HCT116 (cell line): ENCODE results near the gene DDX47. TPM values are rescaled to one million over a fixed set of nuclear protein-coding genes. Genes with fewer than 3 reads are reported as not detected.
A peak's percentile ranks its signal among the peaks of the same experiment; 100 is the strongest.

Source experiments
- ATAC-seq: fragments of 200-7000 bp; cut with Tn5 transposase; 2 replicates; pipeline ENCODE4 v1.9.1; 2020; ENCODE audit warnings: mild to moderate bottlenecking, moderate library complexity
- BruUV-seq: library from RNA; stranded (reverse); fragments of 400-500 nt; replicated peaks from 2 replicates; lab custom pipeline; 2021; lab: Mats Ljungman, UMichigan
- CTCF ChIA-PET: fragments of 300-600 bp; sonication (Branson Sonifier 250); formaldehyde crosslinking; loops from one replicate; lab custom pipeline; 2021; ENCODE audit warnings: antibody characterized with exemption; lab: Charles Lee
- POLR2A ChIA-PET: fragments of 300-600, 350-600 bp; sonication (Branson Sonifier 250); formaldehyde crosslinking; loops from one replicate; lab custom pipeline; 2021; ENCODE audit warnings: antibody characterized with exemption; lab: Charles Lee
- RAD21 ChIA-PET, 2 experiments: fragments of 300-600 bp; sonication (Branson Sonifier 250); formaldehyde crosslinking; loops; one replicate each; lab custom pipeline; 2023; ENCODE audit warnings: low total read pairs in 2 of 2; ENCODE audit not compliant: uncharacterized antibody in 2 of 2, unreplicated experiment in 2 of 2, low non-redundant PET in 1 of 2; lab: Charles Lee
- DNase-seq: peaks from one replicate; pipeline ENCODE4 v3.0.0-alpha.2; 2010; ENCODE audit warnings: low read depth, low spot score
- H2AFZ ChIP-seq: fragments of 200-600 bp; shearing (Covaris generic), sonication (generic); 2 replicates; pipeline ENCODE4 v1.6.1; 2017; ENCODE audit warnings: low read depth, mixed run types, mixed read lengths, antibody characterized with exemption, low read length; ENCODE audit not compliant: poor library complexity, severe bottlenecking
- H3K27ac ChIP-seq: 2 replicates; pipeline ENCODE4 v1.5.1; 2012; ENCODE audit warnings: low read depth, low read length
- H3K27me3 ChIP-seq: fragments of 200-600 bp; sonication (generic); 2 replicates; pipeline ENCODE4 v1.6.1; 2016; ENCODE audit warnings: mixed run types, low read length, mixed read lengths; ENCODE audit not compliant: insufficient read depth
- H3K36me3 ChIP-seq, 2 experiments: fragments of 200-500 bp in 1 of 2; fragments of 200-600 bp in 1 of 2; sonication (Bioruptor generic) in 1 of 2; sonication (generic) in 1 of 2; 2 replicates each; pipeline versions ENCODE4 v1.5.1 to v1.6.1; 2014 to 2016; ENCODE audit warnings: low read length in 2 of 2, inconsistent platforms in 1 of 2, mixed read lengths in 1 of 2, mixed run types in 1 of 2; ENCODE audit not compliant: insufficient read depth in 2 of 2, control insufficient read depth in 1 of 2
- H3K4me1 ChIP-seq, 2 experiments: fragments of 200-600 bp in 1 of 2; sonication (generic) in 1 of 2; 2 replicates each; pipeline versions ENCODE4 v1.5.1 to v1.6.1; 2012 to 2017; ENCODE audit warnings: low read length in 2 of 2, inconsistent platforms in 1 of 2, mild to moderate bottlenecking in 1 of 2, mixed read lengths in 1 of 2, mixed run types in 1 of 2, moderate library complexity in 1 of 2; ENCODE audit not compliant: insufficient read depth in 2 of 2, control insufficient read depth in 1 of 2
- H3K4me2 ChIP-seq: fragments of 200-600 bp; sonication (generic); 2 replicates; pipeline ENCODE4 v1.6.1; 2017; ENCODE audit warnings: mixed run types, low read length, mixed read lengths
- H3K4me3 ChIP-seq, 2 experiments: fragments of 200-600 bp in 1 of 2; sonication (generic) in 1 of 2; replicated peaks in 1 of 2; 2 replicates each; pipeline ENCODE4 v1.5.1; 2011 to 2016; ENCODE audit warnings: low read length in 2 of 2, control low read depth in 1 of 2, low read depth in 1 of 2, mild to moderate bottlenecking in 1 of 2, mixed read lengths in 1 of 2, mixed run types in 1 of 2
- H3K79me2 ChIP-seq: fragments of 200-600 bp; sonication (generic); 2 replicates; pipeline ENCODE4 v1.6.1; 2017; ENCODE audit warnings: mild to moderate bottlenecking, mixed run types, low read length, moderate library complexity, mixed read lengths; ENCODE audit not compliant: insufficient read depth
- H3K9ac ChIP-seq: fragments of 200-600 bp; sonication (generic); 2 replicates; pipeline ENCODE4 v1.6.1; 2016; ENCODE audit warnings: low read length, mixed read lengths
- H3K9me2 ChIP-seq: fragments of 200-600 bp; sonication (generic), shearing (Covaris generic); 2 replicates; pipeline ENCODE4 v1.6.1; 2017; ENCODE audit warnings: mixed run types, mild to moderate bottlenecking, moderate library complexity; ENCODE audit not compliant: insufficient read depth
- H3K9me3 ChIP-seq, 2 experiments: fragments of 200-500 bp in 1 of 2; fragments of 200-600 bp in 1 of 2; sonication (Bioruptor generic) in 1 of 2; sonication (generic) in 1 of 2; 2 replicates each; pipeline ENCODE4 v1.6.1; 2014 to 2017; ENCODE audit warnings: low read length in 2 of 2, mixed read lengths in 2 of 2, inconsistent platforms in 1 of 2, low read depth in 1 of 2, mild to moderate bottlenecking in 1 of 2, mixed run types in 1 of 2, moderate library complexity in 1 of 2; ENCODE audit not compliant: control insufficient read depth in 1 of 2, insufficient read depth in 1 of 2
- H4K20me1 ChIP-seq: fragments of 200-600 bp; sonication (generic), shearing (Covaris generic); 2 replicates; pipeline ENCODE4 v1.6.1; 2017; ENCODE audit warnings: mixed run types, mild to moderate bottlenecking, moderate library complexity; ENCODE audit not compliant: insufficient read depth
- EZH2 ChIP-seq: fragments of 200-600 bp; sonication (generic); IDR thresholded peaks from 2 replicates; pipeline ENCODE4 v1.6.1; 2017; ENCODE audit warnings: antibody characterized with exemption, mixed run types
- FOSL1 ChIP-seq: IDR thresholded peaks from 2 replicates; pipeline ENCODE4 v1.6.1; 2012; ENCODE audit warnings: low read depth
- JUND ChIP-seq: IDR thresholded peaks from 2 replicates; pipeline ENCODE4 v1.6.1; 2012
- SP1 ChIP-seq: IDR thresholded peaks from 2 replicates; pipeline ENCODE4 v1.6.1; 2012; ENCODE audit warnings: low read depth
- SRF ChIP-seq: IDR thresholded peaks from 2 replicates; pipeline ENCODE4 v1.6.1; 2012; ENCODE audit warnings: low read depth
- TCF7L2 ChIP-seq: IDR thresholded peaks from 2 replicates; pipeline ENCODE4 v1.7.0; 2011; ENCODE audit warnings: borderline replicate concordance, inconsistent platforms; ENCODE audit not compliant: insufficient read depth, insufficient read length; ENCODE audit errors: extremely low read depth
- intact Hi-C: fragments of 100-400 bp; cut with micrococcal nuclease; formaldehyde crosslinking; loops from 2 replicates; pipeline ENCODE4 v1.10.0; 2022
- total RNA-seq: library from RNA; stranded (reverse); gene quantifications from one replicate; pipeline ENCODE4 v1.2.1, GENCODE V29; 2021; ENCODE audit not compliant: unreplicated experiment
- TF ChIP-seq, protein P1 (sequence below): IDR thresholded peaks from 2 replicates; pipeline ENCODE4 v1.6.1; 2011; ENCODE audit warnings: mild to moderate bottlenecking, low read length, moderate library complexity; ENCODE audit not compliant: insufficient replicate concordance; ENCODE audit errors: extremely low read depth
- TF ChIP-seq, protein P2 (sequence below), 3 experiments: fragments of 200-600 bp in 1 of 3; sonication (generic) in 1 of 3; IDR thresholded peaks in 2 of 3; conservative IDR thresholded peaks in 1 of 3; 2 replicates each; pipeline ENCODE4 v1.5.1; 2012 to 2017; ENCODE audit warnings: low read depth in 2 of 3, low read length in 2 of 3, antibody characterized with exemption in 1 of 3, borderline replicate concordance in 1 of 3, control low read depth in 1 of 3, mild to moderate bottlenecking in 1 of 3, mixed read lengths in 1 of 3, mixed run types in 1 of 3, moderate library complexity in 1 of 3; ENCODE audit not compliant: insufficient read depth in 1 of 3
- TF ChIP-seq, protein P3 (sequence below): IDR thresholded peaks from 2 replicates; pipeline ENCODE4 v1.6.1; 2012; ENCODE audit warnings: low read depth

The DDX47 gene
- total RNA-seq, 1 experiment from 2014 or later, result 103 TPM

DNA sequence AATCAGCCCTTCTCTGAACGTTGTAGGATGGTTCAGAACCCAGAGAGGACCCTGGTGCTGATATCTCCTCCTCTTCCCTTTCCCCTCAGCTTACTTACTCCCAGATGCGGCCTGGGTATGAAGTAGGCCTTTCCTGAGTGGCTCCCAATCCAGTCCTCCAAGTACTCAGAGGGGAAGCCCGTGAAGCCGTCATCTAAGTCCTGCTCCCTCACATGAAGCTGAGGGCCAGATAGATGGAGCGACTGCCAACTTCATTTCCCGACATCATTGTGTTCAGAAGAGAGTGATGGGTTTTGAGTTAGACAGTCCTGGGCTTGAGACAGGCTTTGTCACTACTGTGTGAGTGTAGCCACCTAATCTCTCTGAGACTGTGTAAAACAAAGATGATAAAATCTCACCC, 25.0 kb upstream of the DDX47 start:
- ChIA-PET POLR2A (no interaction called here), RAD21 (no interaction called here), CTCF (no interaction called here)
- H3K4me2 ChIP-seq, result peak overlapping the region; percentile 38; the same call in 1 of the 2 replicates
- no peaks in the 10 kb centered on the region for H4K20me1 ChIP-seq
- ATAC-seq (peak; percentile 9; the same call in 1 of the 2 replicates), DNase-seq (no peak)
- no peak overlapping the region for H2AFZ ChIP-seq
- BruUV-seq, result no TSS peak
- intact Hi-C loops, result loop anchor here (5.0 kb wide), 1 partner anchor 104 kb away; the partner anchor contains the start of gene GPRC5A
- peak overlapping the region; percentile 33 for H3K9ac ChIP-seq
- no peaks in the 10 kb centered on the region for H3K79me2 ChIP-seq
- no peak overlapping the region for H3K4me3 ChIP-seq
- H3K4me1 ChIP-seq, result peaks cover 6 to 48% of the 10 kb centered on the region in 2 experiments; a peak in 3 of 4 replicates
- no peaks in the 10 kb centered on the region for H3K9me3 ChIP-seq
- TF ChIP-seq FOSL1 (no peak), JUND (no peak), EZH2 (no peak), SRF (no peak), SP1 (no peak), TCF7L2 (no peak)
- TF ChIP-seq, protein P1, sequence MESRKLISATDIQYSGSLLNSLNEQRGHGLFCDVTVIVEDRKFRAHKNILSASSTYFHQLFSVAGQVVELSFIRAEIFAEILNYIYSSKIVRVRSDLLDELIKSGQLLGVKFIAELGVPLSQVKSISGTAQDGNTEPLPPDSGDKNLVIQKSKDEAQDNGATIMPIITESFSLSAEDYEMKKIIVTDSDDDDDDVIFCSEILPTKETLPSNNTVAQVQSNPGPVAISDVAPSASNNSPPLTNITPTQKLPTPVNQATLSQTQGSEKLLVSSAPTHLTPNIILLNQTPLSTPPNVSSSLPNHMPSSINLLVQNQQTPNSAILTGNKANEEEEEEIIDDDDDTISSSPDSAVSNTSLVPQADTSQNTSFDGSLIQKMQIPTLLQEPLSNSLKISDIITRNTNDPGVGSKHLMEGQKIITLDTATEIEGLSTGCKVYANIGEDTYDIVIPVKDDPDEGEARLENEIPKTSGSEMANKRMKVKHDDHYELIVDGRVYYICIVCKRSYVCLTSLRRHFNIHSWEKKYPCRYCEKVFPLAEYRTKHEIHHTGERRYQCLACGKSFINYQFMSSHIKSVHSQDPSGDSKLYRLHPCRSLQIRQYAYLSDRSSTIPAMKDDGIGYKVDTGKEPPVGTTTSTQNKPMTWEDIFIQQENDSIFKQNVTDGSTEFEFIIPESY, result no peak
- TF ChIP-seq, protein P2, sequence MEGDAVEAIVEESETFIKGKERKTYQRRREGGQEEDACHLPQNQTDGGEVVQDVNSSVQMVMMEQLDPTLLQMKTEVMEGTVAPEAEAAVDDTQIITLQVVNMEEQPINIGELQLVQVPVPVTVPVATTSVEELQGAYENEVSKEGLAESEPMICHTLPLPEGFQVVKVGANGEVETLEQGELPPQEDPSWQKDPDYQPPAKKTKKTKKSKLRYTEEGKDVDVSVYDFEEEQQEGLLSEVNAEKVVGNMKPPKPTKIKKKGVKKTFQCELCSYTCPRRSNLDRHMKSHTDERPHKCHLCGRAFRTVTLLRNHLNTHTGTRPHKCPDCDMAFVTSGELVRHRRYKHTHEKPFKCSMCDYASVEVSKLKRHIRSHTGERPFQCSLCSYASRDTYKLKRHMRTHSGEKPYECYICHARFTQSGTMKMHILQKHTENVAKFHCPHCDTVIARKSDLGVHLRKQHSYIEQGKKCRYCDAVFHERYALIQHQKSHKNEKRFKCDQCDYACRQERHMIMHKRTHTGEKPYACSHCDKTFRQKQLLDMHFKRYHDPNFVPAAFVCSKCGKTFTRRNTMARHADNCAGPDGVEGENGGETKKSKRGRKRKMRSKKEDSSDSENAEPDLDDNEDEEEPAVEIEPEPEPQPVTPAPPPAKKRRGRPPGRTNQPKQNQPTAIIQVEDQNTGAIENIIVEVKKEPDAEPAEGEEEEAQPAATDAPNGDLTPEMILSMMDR (IDR thresholded peaks at IDR 0.05 in 2 of 3, conservative IDR thresholded peaks at IDR 0.05 in 1 of 3; ENCODE audit: borderline replicate concordance in 1 of 3, insufficient read depth in 1 of 3, low read depth in 2 of 3, low read length in 2 of 3), result no peak
- TF ChIP-seq, protein P3, sequence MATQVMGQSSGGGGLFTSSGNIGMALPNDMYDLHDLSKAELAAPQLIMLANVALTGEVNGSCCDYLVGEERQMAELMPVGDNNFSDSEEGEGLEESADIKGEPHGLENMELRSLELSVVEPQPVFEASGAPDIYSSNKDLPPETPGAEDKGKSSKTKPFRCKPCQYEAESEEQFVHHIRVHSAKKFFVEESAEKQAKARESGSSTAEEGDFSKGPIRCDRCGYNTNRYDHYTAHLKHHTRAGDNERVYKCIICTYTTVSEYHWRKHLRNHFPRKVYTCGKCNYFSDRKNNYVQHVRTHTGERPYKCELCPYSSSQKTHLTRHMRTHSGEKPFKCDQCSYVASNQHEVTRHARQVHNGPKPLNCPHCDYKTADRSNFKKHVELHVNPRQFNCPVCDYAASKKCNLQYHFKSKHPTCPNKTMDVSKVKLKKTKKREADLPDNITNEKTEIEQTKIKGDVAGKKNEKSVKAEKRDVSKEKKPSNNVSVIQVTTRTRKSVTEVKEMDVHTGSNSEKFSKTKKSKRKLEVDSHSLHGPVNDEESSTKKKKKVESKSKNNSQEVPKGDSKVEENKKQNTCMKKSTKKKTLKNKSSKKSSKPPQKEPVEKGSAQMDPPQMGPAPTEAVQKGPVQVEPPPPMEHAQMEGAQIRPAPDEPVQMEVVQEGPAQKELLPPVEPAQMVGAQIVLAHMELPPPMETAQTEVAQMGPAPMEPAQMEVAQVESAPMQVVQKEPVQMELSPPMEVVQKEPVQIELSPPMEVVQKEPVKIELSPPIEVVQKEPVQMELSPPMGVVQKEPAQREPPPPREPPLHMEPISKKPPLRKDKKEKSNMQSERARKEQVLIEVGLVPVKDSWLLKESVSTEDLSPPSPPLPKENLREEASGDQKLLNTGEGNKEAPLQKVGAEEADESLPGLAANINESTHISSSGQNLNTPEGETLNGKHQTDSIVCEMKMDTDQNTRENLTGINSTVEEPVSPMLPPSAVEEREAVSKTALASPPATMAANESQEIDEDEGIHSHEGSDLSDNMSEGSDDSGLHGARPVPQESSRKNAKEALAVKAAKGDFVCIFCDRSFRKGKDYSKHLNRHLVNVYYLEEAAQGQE, result no peak
- H3K36me3 ChIP-seq, result no peaks in the 10 kb centered on the region
- no peaks in the 10 kb centered on the region for H3K27me3 ChIP-seq
- no peaks in the 10 kb centered on the region for H3K9me2 ChIP-seq
- no peak overlapping the region for H3K27ac ChIP-seq
